Panc1 (cell line): ENCODE data around the gene ZNF716.

Source experiments
- CTCF ChIP-seq: fragments of 450-650 bp; IDR thresholded peaks from 2 replicates; pipeline ENCODE4 v1.5.1; 2017; ENCODE audit warnings: mild to moderate bottlenecking
- POLR2AphosphoS5 ChIP-seq: IDR thresholded peaks from 2 replicates; pipeline ENCODE4 v1.6.1; 2012; ENCODE audit warnings: mild to moderate bottlenecking, low read depth, low read length, moderate library complexity
- TF ChIP-seq, protein P1 (sequence below), 2 experiments: IDR thresholded peaks; 2 replicates each; pipeline ENCODE4 v1.6.1; 2011 to 2012; ENCODE audit warnings: low read depth in 2 of 2, control low read depth in 1 of 2, low read length in 1 of 2, mild to moderate bottlenecking in 1 of 2, moderate library complexity in 1 of 2; ENCODE audit not compliant: insufficient read depth in 1 of 2

DNA sequence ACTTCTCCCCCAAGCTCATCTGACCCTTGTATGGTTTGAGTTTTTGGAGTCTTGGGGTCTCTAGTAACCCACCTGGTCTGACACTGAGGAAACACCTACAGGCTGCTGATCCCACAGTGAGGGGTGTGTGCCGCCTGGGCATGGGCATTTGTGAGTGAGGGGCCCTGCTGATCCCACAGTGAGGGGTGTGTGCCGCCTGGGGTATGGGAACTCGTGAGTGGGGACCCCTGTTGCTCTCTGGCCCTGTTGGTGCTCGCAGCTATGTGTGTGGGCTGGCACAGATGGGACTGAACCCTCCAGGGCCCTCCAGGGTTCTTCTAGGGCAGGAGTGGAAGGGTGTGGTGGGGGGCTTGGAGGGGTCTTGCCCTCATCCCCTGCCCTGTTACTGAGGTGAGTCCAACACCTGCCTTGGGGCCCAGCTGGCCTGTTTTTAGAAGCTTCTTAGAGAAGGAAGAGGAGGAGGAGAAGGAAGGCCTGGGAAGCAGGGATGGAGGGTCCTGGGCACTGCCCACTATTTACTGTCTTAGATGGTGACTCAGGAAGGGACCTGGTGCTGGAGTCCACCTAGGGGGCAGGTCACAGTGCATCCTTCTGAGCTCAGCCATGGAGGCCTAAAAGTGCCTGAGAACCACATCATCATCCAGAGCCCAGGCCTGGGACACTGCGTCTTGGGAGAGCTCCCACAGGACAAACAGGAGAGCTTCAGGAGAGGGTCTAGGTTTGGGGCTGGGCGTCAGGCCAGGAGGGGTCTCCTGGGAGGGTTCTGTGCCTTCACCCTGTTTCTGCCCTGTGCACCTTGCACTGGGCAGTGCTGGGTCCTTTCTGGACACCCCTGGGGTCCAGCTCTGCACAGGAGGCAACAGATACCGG, 36.2 kb upstream of the ZNF716 start:
- TF ChIP-seq CTCF (no peak), POLR2AphosphoS5 (no peak)
- TF ChIP-seq, protein P1, sequence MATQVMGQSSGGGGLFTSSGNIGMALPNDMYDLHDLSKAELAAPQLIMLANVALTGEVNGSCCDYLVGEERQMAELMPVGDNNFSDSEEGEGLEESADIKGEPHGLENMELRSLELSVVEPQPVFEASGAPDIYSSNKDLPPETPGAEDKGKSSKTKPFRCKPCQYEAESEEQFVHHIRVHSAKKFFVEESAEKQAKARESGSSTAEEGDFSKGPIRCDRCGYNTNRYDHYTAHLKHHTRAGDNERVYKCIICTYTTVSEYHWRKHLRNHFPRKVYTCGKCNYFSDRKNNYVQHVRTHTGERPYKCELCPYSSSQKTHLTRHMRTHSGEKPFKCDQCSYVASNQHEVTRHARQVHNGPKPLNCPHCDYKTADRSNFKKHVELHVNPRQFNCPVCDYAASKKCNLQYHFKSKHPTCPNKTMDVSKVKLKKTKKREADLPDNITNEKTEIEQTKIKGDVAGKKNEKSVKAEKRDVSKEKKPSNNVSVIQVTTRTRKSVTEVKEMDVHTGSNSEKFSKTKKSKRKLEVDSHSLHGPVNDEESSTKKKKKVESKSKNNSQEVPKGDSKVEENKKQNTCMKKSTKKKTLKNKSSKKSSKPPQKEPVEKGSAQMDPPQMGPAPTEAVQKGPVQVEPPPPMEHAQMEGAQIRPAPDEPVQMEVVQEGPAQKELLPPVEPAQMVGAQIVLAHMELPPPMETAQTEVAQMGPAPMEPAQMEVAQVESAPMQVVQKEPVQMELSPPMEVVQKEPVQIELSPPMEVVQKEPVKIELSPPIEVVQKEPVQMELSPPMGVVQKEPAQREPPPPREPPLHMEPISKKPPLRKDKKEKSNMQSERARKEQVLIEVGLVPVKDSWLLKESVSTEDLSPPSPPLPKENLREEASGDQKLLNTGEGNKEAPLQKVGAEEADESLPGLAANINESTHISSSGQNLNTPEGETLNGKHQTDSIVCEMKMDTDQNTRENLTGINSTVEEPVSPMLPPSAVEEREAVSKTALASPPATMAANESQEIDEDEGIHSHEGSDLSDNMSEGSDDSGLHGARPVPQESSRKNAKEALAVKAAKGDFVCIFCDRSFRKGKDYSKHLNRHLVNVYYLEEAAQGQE (IDR thresholded peaks at IDR 0.05; ENCODE audit: insufficient read depth in 1 of 2, low read depth in 2 of 2, low read length in 1 of 2), result no peak
